Memory B cell (primary cell): Measurements from ENCODE around the gene PTPRE.

Experiments
- ATAC-seq: fragments of 150-1000 bp; cut with Tn5 transposase; 2 replicates; pipeline ENCODE4 v1.10.0; 2021; ENCODE audit warnings: low read depth, mild to moderate bottlenecking, moderate library complexity
- DNase-seq, 2 donors: peaks; one replicate each; pipeline ENCODE4 v3.0.0; 2022; ENCODE audit warnings: low spot score in 2 of 2
- H3K27ac Mint-ChIP-seq: one replicate; pipeline ENCODE4 v1.8.0; 2022; ENCODE audit warnings: mild to moderate bottlenecking, moderate library complexity, mixed read lengths
- H3K27me3 Mint-ChIP-seq: one replicate; pipeline ENCODE4 v1.8.0; 2022; ENCODE audit warnings: mixed read lengths
- H3K36me3 Mint-ChIP-seq: one replicate; pipeline ENCODE4 v1.8.0; 2022; ENCODE audit warnings: mild to moderate bottlenecking, mixed read lengths
- H3K4me1 Mint-ChIP-seq: one replicate; pipeline ENCODE4 v1.8.0; 2022; ENCODE audit warnings: mixed read lengths
- H3K4me3 Mint-ChIP-seq: one replicate; pipeline ENCODE4 v1.8.0; 2022; ENCODE audit warnings: mild to moderate bottlenecking, moderate library complexity, mixed read lengths
- H3K9me3 Mint-ChIP-seq: one replicate; pipeline ENCODE4 v1.8.0; 2022; ENCODE audit warnings: mixed read lengths

The PTPRE gene

GRCh38 chr10:127875916-127876315, 31.0 kb upstream of the PTPRE start:
- DNase-seq (no peak), ATAC-seq (no peak)
- Mint-ChIP-seq H3K4me1 (peaks cover 7% of the 10 kb centered on the region), H3K36me3 (no peaks in the 10 kb centered on the region), H3K27ac (no peak overlapping the region), H3K9me3 (no peaks in the 10 kb centered on the region), H3K4me3 (no peak overlapping the region), H3K27me3 (peaks cover 7% of the 10 kb centered on the region)

GRCh38 chr10:127877116-127877515, 29.8 kb upstream of the PTPRE start:
- ATAC-seq (no peak), DNase-seq (no peak)
- no peaks in the 10 kb centered on the region for H3K9me3 Mint-ChIP-seq
- no peak overlapping the region for H3K27ac Mint-ChIP-seq
- no peak overlapping the region for H3K4me3 Mint-ChIP-seq
- H3K27me3 Mint-ChIP-seq = peaks cover 5% of the 10 kb centered on the region
- peaks cover 7% of the 10 kb centered on the region for H3K4me1 Mint-ChIP-seq
- H3K36me3 Mint-ChIP-seq = no peaks in the 10 kb centered on the region

GRCh38 chr10:127877699-127878098, 29.2 kb upstream of the PTPRE start:
- ATAC-seq = no peak

GRCh38 chr10:127878475-127879055, 28.3 kb upstream of the PTPRE start:
- no peaks in the 10 kb centered on the region for H3K9me3 Mint-ChIP-seq
- peak overlapping the region; percentile 8 for H3K27ac Mint-ChIP-seq
- H3K36me3 Mint-ChIP-seq = no peaks in the 10 kb centered on the region
- no peak overlapping the region for H3K4me3 Mint-ChIP-seq
- no peaks in the 10 kb centered on the region for H3K27me3 Mint-ChIP-seq
- DNase-seq = no peak
- peaks cover 7% of the 10 kb centered on the region for H3K4me1 Mint-ChIP-seq
- no peak for ATAC-seq

More at GRCh38 chr10:127877699-127878098, 29.2 kb upstream of the PTPRE start:
- Mint-ChIP-seq H3K36me3 (no peaks in the 10 kb centered on the region), H3K9me3 (no peaks in the 10 kb centered on the region), H3K4me1 (peaks cover 7% of the 10 kb centered on the region), H3K4me3 (no peak overlapping the region), H3K27ac (no peak overlapping the region), H3K27me3 (peaks cover 2% of the 10 kb centered on the region)
- DNase-seq = no peak

GRCh38 chr10:127880557-127880956, 26.3 kb upstream of the PTPRE start:
- H3K27me3 Mint-ChIP-seq = no peaks in the 10 kb centered on the region
- peaks cover 5% of the 10 kb centered on the region for H3K4me1 Mint-ChIP-seq
- DNase-seq (no peak), ATAC-seq (peak; percentile 49)
- no peak overlapping the region for H3K4me3 Mint-ChIP-seq
- peak overlapping the region; percentile 31 for H3K27ac Mint-ChIP-seq
- no peaks in the 10 kb centered on the region for H3K9me3 Mint-ChIP-seq
- no peaks in the 10 kb centered on the region for H3K36me3 Mint-ChIP-seq

GRCh38 chr10:127881262-127881661, 25.6 kb upstream of the PTPRE start:
- Mint-ChIP-seq H3K27me3 (no peaks in the 10 kb centered on the region), H3K4me1 (peaks cover 5% of the 10 kb centered on the region), H3K27ac (no peak overlapping the region), H3K9me3 (no peaks in the 10 kb centered on the region), H3K36me3 (no peaks in the 10 kb centered on the region), H3K4me3 (no peak overlapping the region)
- DNase-seq (no peak), ATAC-seq (no peak)

- DNase-seq (no peak), ATAC-seq (no peak)
- H3K4me3 Mint-ChIP-seq = no peak overlapping the region
- no peak overlapping the region for H3K27ac Mint-ChIP-seq
- no peaks in the 10 kb centered on the region for H3K9me3 Mint-ChIP-seq
- no peaks in the 10 kb centered on the region for H3K36me3 Mint-ChIP-seq
- peaks cover 5% of the 10 kb centered on the region for H3K4me1 Mint-ChIP-seq
- H3K27me3 Mint-ChIP-seq = no peaks in the 10 kb centered on the region
Observed at GRCh38 chr10:127882391-127882790, 24.5 kb upstream of the PTPRE start.

GRCh38 chr10:127882801-127883459, 24.0 kb upstream of the PTPRE start:
- Mint-ChIP-seq H3K27ac (no peak overlapping the region), H3K36me3 (no peaks in the 10 kb centered on the region), H3K4me3 (no peak overlapping the region), H3K4me1 (peaks cover 5% of the 10 kb centered on the region), H3K27me3 (peaks cover 3% of the 10 kb centered on the region), H3K9me3 (no peaks in the 10 kb centered on the region)
- no peak for ATAC-seq
- DNase-seq = no peak

- Mint-ChIP-seq H3K4me1 (peaks cover 5% of the 10 kb centered on the region), H3K36me3 (no peaks in the 10 kb centered on the region), H3K27me3 (peaks cover 3% of the 10 kb centered on the region), H3K4me3 (no peak overlapping the region), H3K9me3 (no peaks in the 10 kb centered on the region), H3K27ac (no peak overlapping the region)
- ATAC-seq (no peak), DNase-seq (no peak)
Observed at GRCh38 chr10:127883516-127883915, 23.4 kb upstream of the PTPRE start.

GRCh38 chr10:127884501-127884900, 22.4 kb upstream of the PTPRE start:
- no peaks in the 10 kb centered on the region for H3K36me3 Mint-ChIP-seq
- peaks cover 5% of the 10 kb centered on the region for H3K4me1 Mint-ChIP-seq
- no peak for DNase-seq
- H3K4me3 Mint-ChIP-seq = no peak overlapping the region
- H3K27ac Mint-ChIP-seq = no peak overlapping the region
- H3K9me3 Mint-ChIP-seq = no peaks in the 10 kb centered on the region
- no peak for ATAC-seq
- H3K27me3 Mint-ChIP-seq = peaks cover 3% of the 10 kb centered on the region

- ATAC-seq = no peak
- H3K27me3 Mint-ChIP-seq = peaks cover 5% of the 10 kb centered on the region
Observed at GRCh38 chr10:127886371-127887051, 20.4 kb upstream of the PTPRE start.

GRCh38 chr10:127887541-127888415, 19.1 kb upstream of the PTPRE start:
- no peaks in the 10 kb centered on the region for H3K4me1 Mint-ChIP-seq
- no peaks in the 10 kb centered on the region for H3K36me3 Mint-ChIP-seq
- DNase-seq (no peak), ATAC-seq (no peak)
- no peaks in the 10 kb centered on the region for H3K9me3 Mint-ChIP-seq
- H3K27me3 Mint-ChIP-seq = peaks cover 5% of the 10 kb centered on the region
- H3K4me3 Mint-ChIP-seq = no peak overlapping the region
- no peak overlapping the region for H3K27ac Mint-ChIP-seq

More at GRCh38 chr10:127886371-127887051, 20.4 kb upstream of the PTPRE start:
- Mint-ChIP-seq H3K4me1 (no peaks in the 10 kb centered on the region), H3K9me3 (no peaks in the 10 kb centered on the region), H3K4me3 (no peak overlapping the region), H3K27ac (no peak overlapping the region), H3K36me3 (no peaks in the 10 kb centered on the region)
- DNase-seq = no peak

GRCh38 chr10:127888521-127889312, 18.2 kb upstream of the PTPRE start:
- Mint-ChIP-seq H3K27ac (no peak overlapping the region), H3K9me3 (no peaks in the 10 kb centered on the region), H3K27me3 (peaks cover 5% of the 10 kb centered on the region), H3K4me3 (no peak overlapping the region), H3K36me3 (no peaks in the 10 kb centered on the region), H3K4me1 (no peaks in the 10 kb centered on the region)
- no peak for ATAC-seq
- no peak for DNase-seq
